ENCODE data around the gene TRMT112.

Gene TRMT112

DNA sequence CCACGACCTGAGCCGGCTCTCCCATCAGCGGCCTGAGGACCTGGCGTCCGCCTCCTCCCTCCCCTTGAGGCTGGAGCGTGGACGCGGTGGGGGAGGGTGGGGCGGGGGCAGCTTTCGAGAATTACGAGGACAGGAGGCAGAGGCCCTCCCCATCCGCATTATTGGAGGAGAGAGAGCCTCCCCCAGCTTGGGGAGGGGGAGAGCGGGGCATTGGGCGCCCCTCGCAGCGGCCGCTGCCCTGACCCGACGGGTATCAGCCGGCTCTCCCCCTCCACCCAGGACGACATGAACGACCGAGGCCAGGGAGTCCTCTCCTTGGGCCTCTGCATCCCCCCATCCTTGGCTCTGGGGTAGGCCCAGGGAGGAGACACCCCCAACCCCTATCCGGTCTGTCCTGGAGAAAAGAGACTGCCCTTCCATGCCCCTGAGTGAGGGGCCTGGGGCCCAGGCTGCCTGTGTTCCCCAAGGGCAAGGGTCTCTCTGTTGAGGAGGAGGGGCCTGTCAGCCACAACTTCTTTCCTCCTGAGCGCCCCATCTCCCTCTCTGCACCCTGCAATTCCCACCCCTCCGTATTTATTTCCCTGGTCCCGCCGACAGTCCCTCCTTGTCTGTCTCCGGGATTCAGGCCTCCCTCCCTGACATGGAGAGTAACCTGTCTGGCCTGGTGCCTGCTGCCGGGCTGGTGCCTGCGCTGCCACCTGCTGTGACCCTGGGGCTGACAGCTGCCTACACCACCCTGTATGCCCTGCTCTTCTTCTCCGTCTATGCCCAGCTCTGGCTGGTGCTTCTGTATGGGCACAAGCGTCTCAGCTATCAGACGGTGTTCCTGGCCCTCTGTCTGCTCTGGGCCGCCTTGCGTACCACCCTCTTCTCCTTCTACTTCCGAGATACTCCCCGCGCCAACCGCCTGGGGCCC lies 31.2 kb downstream of the TRMT112 start:
- TF ChIP-seq, protein P1, sequence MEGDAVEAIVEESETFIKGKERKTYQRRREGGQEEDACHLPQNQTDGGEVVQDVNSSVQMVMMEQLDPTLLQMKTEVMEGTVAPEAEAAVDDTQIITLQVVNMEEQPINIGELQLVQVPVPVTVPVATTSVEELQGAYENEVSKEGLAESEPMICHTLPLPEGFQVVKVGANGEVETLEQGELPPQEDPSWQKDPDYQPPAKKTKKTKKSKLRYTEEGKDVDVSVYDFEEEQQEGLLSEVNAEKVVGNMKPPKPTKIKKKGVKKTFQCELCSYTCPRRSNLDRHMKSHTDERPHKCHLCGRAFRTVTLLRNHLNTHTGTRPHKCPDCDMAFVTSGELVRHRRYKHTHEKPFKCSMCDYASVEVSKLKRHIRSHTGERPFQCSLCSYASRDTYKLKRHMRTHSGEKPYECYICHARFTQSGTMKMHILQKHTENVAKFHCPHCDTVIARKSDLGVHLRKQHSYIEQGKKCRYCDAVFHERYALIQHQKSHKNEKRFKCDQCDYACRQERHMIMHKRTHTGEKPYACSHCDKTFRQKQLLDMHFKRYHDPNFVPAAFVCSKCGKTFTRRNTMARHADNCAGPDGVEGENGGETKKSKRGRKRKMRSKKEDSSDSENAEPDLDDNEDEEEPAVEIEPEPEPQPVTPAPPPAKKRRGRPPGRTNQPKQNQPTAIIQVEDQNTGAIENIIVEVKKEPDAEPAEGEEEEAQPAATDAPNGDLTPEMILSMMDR (conservative IDR thresholded peaks at IDR 0.05) = peak; percentile 89
- H3K27ac ChIP-seq = peak overlapping the region; percentile 98

GRCh38 chr11:64284962-64285884 lies 32.1 kb downstream of the TRMT112 start, which contains the start of gene GPR137:
Gene GPR137, plus strand, starts transcription at chr11:64285848. Its CDS starts 677 bp downstream, at chr11:64286525.
- peak within 1 kb of the TSS; percentile 98 for H3K27ac ChIP-seq
- TF ChIP-seq, protein P1 (conservative IDR thresholded peaks at IDR 0.05) = no peak

DNA sequence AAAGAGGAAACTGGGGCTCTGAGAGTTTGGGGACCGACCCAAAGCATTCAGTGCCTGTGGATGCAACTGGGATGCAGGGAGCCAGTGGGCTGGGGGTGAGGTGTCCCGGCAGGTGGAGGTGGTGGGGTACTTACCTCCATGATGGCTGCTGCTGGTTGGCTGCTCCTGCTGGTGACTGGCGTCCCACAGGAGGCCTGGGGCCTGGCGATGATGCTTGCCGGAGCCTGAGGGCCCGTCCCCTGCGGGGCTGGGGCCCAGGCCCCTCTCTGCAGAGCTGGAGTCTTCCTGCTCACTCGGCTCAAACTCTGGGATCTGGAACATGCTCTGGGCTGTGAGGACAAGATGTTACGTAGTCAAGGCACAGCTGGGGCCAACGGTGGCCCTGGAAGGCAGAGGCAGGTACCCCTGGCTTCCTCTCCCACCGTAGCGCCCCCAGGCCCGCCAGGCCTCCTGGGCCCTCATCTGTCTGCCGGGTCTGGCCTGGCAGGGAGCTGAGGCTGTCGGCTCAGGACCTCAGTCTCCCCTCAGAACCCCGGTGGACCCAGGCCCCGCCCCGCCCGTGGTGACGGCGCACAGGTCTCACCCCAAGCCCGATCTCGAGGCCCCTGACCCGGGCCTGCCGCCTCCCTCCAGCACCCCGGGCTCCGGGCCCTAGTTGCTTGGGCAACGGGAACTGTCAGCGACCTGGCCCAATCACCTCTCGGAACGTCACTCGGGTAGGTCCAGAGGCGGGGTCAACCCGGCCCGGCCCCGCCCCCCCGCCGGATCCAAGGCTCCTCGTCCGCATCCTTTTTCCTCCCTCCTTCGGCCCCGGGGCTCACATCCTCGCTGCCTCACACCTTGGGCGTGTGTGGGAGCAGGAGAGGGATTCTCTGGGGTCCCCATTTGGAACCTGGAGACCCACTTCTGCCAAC lies 33.1 kb downstream of the TRMT112 start, which contains the start of gene BAD:
Gene BAD (minus strand): TSS at position 618 of the 914 bp plus-strand sequence. CDS start 297 bp downstream, at position 321.
- H3K27ac ChIP-seq = peak within 1 kb of the TSS; percentile 98

GRCh38 chr11:64283092-64283491 lies 34.3 kb downstream of the TRMT112 start:
- TF ChIP-seq, protein P1 (conservative IDR thresholded peaks at IDR 0.05) = no peak
- peak overlapping the region; percentile 98 for H3K27ac ChIP-seq

More for the DNA sequence above, 33.1 kb downstream of the TRMT112 start, which contains the start of gene BAD:
- TF ChIP-seq, protein P1 (conservative IDR thresholded peaks at IDR 0.05) = no peak; the same call in 1 of the 2 replicates

DNA sequence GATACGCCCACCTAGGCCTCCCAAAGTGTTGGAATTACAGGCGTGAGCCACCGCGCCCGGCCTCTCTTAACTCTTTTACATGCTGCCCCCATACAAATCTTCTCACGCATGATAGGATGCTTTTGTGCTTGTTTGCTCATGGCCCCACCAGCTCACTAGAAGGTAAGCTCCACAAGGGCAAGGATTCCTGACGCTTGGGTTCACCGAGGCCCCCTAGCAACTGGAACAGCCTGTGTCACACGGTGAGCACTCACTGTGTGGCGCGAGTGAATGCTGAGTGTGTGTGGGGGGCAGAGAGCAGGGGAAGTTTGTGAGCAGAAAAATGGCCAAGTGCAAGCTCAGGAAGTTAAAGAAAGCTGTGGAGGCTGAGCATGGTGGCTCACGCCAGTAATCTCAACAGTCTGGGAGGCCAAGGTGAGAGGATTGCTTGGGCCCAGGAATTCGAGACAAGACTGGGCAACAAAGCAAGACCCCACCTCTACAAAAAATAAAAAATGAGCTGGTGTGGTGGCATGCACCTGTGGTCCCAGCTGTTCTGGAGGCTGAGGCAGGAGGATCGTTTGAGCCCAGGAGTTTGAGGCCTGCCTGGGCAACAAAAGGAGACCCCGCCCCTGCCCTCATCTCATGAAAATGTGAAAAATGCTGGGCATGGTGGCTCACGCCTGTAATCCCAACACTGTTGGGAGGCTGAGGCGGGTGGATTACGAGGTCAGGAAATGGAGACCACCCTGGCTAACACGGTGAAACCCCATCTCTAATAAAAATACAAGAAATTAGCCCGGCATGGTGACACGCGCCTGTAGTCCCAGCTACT lies 35.2 kb downstream of the TRMT112 start:
- peak overlapping the region; percentile 98; the same call in 1 of the 2 replicates for H3K27ac ChIP-seq
- TF ChIP-seq, protein P1 (conservative IDR thresholded peaks at IDR 0.05) = no peak

DNA sequence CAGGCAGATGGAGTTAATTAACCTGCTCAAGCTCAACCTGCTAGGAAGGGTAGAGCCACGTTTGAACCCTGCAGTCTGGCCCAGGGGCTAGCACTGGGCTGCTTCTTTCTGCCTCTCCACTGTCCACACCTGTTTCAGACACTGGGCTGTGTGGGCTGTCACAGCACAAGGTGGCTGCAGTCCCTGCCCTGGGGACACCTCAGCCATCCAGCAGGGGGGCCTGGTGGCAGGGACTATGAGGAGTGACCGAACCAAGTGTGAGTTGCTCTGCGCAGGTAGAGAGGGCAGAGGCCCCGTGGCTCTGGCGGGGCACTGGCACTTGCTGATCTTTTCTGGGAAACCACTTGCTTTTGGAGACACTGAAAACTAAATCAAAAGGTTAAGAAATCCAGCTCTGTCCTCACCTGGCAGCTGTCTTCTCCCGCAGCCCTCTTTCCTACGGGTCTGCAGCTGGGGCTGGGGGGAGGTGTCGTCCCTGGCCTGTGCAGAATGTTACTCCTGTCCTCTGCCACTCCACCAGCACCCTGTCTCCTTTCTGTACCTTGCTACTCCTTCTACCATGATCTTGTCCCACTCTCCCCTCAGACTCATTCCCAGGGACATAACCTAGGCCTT lies 38.7 kb downstream of the TRMT112 start:
- TF ChIP-seq, protein P1 (conservative IDR thresholded peaks at IDR 0.05) = no peak; the same call in 1 of the 2 replicates
- H3K27ac ChIP-seq = peak overlapping the region; percentile 2; the same call in 1 of the 2 replicates
